Stomach smooth muscle (tissue), 2 donors: Measurements from ENCODE around the gene DCUN1D3.
"Not testable (repeated sequence)": the region's sequence is repeated elsewhere in the genome, so short reads cannot be mapped to it uniquely, and the experiment has no call there.

Experiments used
- H3K27ac ChIP-seq: one replicate; pipeline ENCODE4 v1.7.0; 2013; ENCODE audit warnings: mild to moderate bottlenecking, low read length, inconsistent platforms
- H3K27me3 ChIP-seq, 2 donors: one replicate each; pipeline ENCODE4 v1.7.0; 2013; ENCODE audit warnings: low read length in 2 of 2; ENCODE audit not compliant: insufficient read depth in 2 of 2, control insufficient read depth in 1 of 2
- H3K36me3 ChIP-seq, 2 donors: one replicate each; pipeline ENCODE4 v1.7.0; 2013; ENCODE audit warnings: low read length in 2 of 2; ENCODE audit not compliant: control insufficient read depth in 2 of 2, insufficient read depth in 2 of 2
- H3K4me1 ChIP-seq: one replicate; pipeline ENCODE4 v1.7.0; 2013; ENCODE audit warnings: low read length; ENCODE audit not compliant: control insufficient read depth, insufficient read depth
- H3K4me3 ChIP-seq, 2 donors: one replicate each; pipeline ENCODE4 v1.7.0; 2013; ENCODE audit warnings: low read length in 2 of 2
- H3K9ac ChIP-seq, 2 donors: one replicate each; pipeline ENCODE4 v1.7.0; 2013; ENCODE audit warnings: low read length in 2 of 2, mild to moderate bottlenecking in 1 of 2
- H3K9me3 ChIP-seq, 2 donors: one replicate each; pipeline ENCODE4 v1.7.0; 2013; ENCODE audit warnings: low read length in 2 of 2; ENCODE audit not compliant: control insufficient read depth in 2 of 2
- donor health status: healthy.
- donor health status: Pancreatic carcinoma.

The DCUN1D3 gene

GRCh38 chr16:20826039-20826566 lies 74.1 kb downstream of the DCUN1D3 start:
- Histone ChIP-seq H3K9ac (no peak overlapping the region), H3K4me3 (no peak overlapping the region), H3K36me3 (peaks cover 0 to 4% of the 10 kb centered on the region in 2 donors), H3K4me1 (no peaks in the 10 kb centered on the region), H3K27me3 (no peaks in the 10 kb centered on the region), H3K9me3 (no peaks in the 10 kb centered on the region), H3K27ac (no peak overlapping the region)

DNA sequence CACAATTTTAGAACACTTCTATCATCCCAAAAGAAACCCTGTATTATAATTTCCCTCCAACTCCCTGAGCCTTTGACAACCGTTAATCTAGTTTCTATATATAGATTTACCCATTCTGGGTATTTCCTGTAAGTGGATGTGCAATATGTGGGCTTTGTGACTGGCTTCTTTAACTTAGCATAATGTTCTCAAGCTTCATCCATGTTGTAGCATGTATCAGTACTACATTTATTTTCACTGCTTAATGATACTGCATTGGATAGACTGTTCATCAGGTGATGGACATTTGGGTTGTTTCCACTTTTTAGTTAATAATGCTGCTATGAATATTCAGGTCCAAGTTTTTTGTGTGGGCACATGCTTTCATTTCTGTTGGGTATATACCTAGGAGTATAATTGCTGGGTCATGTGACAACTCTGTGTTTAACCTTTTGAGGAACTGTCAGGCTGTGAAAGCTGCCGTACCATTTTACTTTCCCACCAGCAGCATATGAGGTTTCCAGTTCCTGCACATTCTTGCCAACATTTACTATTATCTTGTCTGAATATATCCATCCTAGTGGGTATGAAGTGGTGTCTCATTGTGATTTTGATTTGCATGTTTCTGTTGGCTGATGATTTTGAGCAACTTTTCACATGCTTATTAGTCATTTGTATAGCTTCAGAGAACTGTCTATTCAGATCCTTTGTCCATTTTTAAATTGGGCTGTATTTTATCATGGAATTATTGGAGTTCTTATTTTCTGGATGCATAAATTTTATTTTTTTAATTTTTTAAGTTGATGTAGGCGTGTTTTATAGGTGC lies 77.4 kb downstream of the DCUN1D3 start:
- Histone ChIP-seq H3K27ac (no peak overlapping the region), H3K9me3 (no peaks in the 10 kb centered on the region), H3K36me3 (peaks cover 0 to 4% of the 10 kb centered on the region in 2 donors), H3K27me3 (no peaks in the 10 kb centered on the region), H3K4me3 (no peak overlapping the region), H3K9ac (no peak overlapping the region), H3K4me1 (no peaks in the 10 kb centered on the region)

GRCh38 chr16:20821682-20822081 lies 78.5 kb downstream of the DCUN1D3 start:
- H3K4me3 ChIP-seq: no peak overlapping the region
- no peaks in the 10 kb centered on the region for H3K27me3 ChIP-seq
- no peak overlapping the region for H3K9ac ChIP-seq
- H3K27ac ChIP-seq: no peak overlapping the region
- no peaks in the 10 kb centered on the region for H3K4me1 ChIP-seq
- H3K36me3 ChIP-seq: peaks cover 0 to 4% of the 10 kb centered on the region in 2 donors
- H3K9me3 ChIP-seq: no peaks in the 10 kb centered on the region

- Histone ChIP-seq H3K9ac (no peak overlapping the region), H3K9me3 (no peaks in the 10 kb centered on the region), H3K36me3 (no peaks in the 10 kb centered on the region), H3K4me1 (no peaks in the 10 kb centered on the region), H3K27me3 (no peaks in the 10 kb centered on the region), H3K27ac (no peak overlapping the region), H3K4me3 (no peak overlapping the region)
Observed at GRCh38 chr16:20818929-20819585, 81.1 kb downstream of the DCUN1D3 start.

DNA sequence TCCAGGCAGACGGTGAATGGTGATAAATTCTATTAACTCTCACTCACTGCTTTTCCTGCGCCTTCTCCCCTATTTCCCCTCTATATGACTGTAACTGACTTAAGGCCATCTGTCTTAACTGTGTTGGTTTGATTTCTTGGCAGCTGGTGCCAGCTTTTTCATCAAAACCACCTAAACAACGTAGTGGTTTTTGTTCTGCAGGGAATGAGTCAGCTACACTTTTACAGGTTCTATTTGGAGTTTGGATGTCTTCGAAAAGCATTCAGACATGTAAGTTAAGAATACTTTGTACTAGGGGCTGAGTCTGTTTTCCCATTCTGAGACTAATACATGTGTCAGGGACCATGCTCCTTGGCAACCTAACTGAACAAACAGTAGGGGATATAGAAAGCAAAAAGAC lies 85.4 kb downstream of the DCUN1D3 start:
- H3K27ac ChIP-seq: no peak overlapping the region

DNA sequence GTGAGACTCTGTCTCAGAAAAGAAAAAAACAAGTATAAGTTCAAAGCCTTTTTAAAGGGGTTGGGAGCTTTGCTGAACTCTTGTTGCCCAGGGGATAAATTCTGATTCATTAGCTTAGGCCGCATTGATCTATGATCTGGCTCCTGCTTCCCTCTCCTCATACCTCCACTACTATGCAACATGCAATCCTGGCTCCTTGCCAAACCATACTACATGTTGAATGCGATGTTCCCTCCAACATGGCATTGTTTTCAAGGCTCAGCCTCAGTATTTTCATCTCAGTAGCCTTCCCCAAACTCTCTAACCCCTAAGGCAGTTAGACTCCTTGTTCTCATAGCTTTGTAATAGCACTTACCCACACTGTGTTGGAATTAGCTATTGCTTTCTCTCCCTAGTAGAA lies 87.6 kb downstream of the DCUN1D3 start:
- H3K4me1 ChIP-seq: no peaks in the 10 kb centered on the region
- H3K4me3 ChIP-seq: no peak overlapping the region
- H3K27me3 ChIP-seq: no peaks in the 10 kb centered on the region
- H3K9ac ChIP-seq: no peak overlapping the region
- H3K27ac ChIP-seq: no peak overlapping the region
- H3K9me3 ChIP-seq: no peaks in the 10 kb centered on the region
- no peaks in the 10 kb centered on the region for H3K36me3 ChIP-seq

More for the DNA sequence above, 85.4 kb downstream of the DCUN1D3 start:
- Histone ChIP-seq H3K9ac (no peak overlapping the region), H3K9me3 (no peaks in the 10 kb centered on the region), H3K4me1 (no peaks in the 10 kb centered on the region), H3K4me3 (no peak overlapping the region), H3K36me3 (no peaks in the 10 kb centered on the region), H3K27me3 (no peaks in the 10 kb centered on the region)

GRCh38 chr16:20811889-20812439 lies 88.2 kb downstream of the DCUN1D3 start:
- peaks cover 5% of the 10 kb centered on the region for H3K4me1 ChIP-seq
- H3K4me3 ChIP-seq: no peak overlapping the region
- no peaks in the 10 kb centered on the region for H3K9me3 ChIP-seq
- H3K9ac ChIP-seq: no peak overlapping the region
- H3K36me3 ChIP-seq: no peaks in the 10 kb centered on the region
- H3K27me3 ChIP-seq: no peaks in the 10 kb centered on the region
- no peak overlapping the region for H3K27ac ChIP-seq

DNA sequence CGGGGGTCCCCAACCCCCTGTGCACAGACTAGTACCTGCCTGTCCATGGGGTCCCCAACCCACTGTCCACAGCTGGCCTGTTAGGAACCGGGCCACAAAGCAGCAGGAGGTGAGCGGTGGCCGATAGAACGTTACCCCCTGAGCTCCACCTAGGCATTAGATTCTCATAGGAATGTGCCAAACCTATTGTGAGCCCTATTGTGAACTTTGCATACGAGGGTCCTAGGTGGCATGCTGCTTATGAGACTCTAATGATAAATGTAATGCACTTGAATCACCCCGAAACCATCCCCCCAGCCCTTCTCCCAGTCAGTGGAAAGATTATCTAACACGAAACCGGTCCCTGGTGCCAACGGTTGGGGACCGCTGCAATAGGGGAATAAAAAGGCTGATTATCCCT lies 92.3 kb downstream of the DCUN1D3 start:
- Histone ChIP-seq H3K4me1 (peaks cover 8% of the 10 kb centered on the region), H3K4me3 (no peak overlapping the region), H3K9me3 (no peaks in the 10 kb centered on the region), H3K27me3 (no peaks in the 10 kb centered on the region), H3K9ac (no peak overlapping the region), H3K36me3 (no peaks in the 10 kb centered on the region), H3K27ac (no peak overlapping the region)

GRCh38 chr16:20806168-20807050 lies 93.7 kb downstream of the DCUN1D3 start, which contains the start of the genes ERI2 and REXO5:
TSS of gene ERI2 (minus strand) at chr16:20806472. CDS start at chr16:20806430, 42 bp downstream.
TSS of gene REXO5 (plus strand) at chr16:20806527. CDS start at chr16:20806954, 427 bp downstream.
- no peaks in the 10 kb centered on the region for H3K9me3 ChIP-seq
- H3K9ac ChIP-seq: peak within 1 kb of the TSS; percentile 88 to 90
- H3K36me3 ChIP-seq: no peaks in the 10 kb centered on the region
- peaks cover 8% of the 10 kb centered on the region for H3K4me1 ChIP-seq
- no peaks in the 10 kb centered on the region for H3K27me3 ChIP-seq
- H3K4me3 ChIP-seq: peak within 1 kb of the TSS; percentile 77 to 94
- H3K27ac ChIP-seq: peak within 1 kb of the TSS; percentile 87

GRCh38 chr16:20805684-20806167 lies 94.4 kb downstream of the DCUN1D3 start:
- not testable (repeated sequence) for H3K27me3 ChIP-seq, H3K9me3 ChIP-seq, H3K4me1 ChIP-seq, H3K36me3 ChIP-seq
- H3K4me3 ChIP-seq: peak overlapping the region; percentile 77 to 94
- peak overlapping the region; percentile 88 to 90 for H3K9ac ChIP-seq
- peak overlapping the region; percentile 87 for H3K27ac ChIP-seq
